ENCODE results near the gene HIRIP3. TPM values are rescaled to one million over a fixed set of nuclear protein-coding genes. Genes with fewer than 3 reads are reported as not detected.

Gene HIRIP3
- total RNA-seq, 1 experiment from 2014 or later = 25.3 TPM

DNA sequence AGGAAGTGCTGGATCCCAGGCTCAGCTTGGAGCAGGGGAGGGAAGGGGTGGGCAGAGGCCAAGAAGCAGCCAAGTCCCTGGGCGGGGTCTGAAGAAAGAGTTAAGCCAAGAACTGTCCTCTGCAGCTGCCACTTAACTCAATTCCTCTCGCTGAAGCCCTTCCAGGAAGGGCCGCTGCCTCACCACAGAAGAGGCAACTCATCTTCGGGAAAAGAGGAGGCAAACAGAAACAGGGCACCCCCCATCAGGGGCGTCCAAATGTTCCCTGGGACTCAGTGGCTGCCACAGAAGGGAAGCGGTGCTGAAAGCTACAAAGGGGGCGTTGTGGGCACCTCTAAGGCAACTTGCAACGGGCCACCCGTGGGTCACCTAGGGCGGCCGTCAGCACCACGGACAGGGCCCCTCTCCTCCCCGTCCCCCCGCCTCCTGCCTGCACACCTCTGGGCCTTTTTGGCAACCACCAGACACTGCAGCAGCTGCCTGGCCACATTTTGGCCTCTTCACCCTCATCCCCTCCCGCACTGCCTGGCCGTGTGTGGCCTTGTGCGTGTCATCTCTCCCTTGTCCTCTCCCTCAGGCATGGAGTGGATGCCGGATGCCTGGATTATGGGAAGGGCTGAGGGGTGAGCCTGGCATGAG is 33.1 kb upstream of the HIRIP3 start:
- H3K36me3 ChIP-seq (ENCODE audit: control insufficient read depth, insufficient read depth, low read length) = no peaks in the 10 kb centered on the region
- no peaks in the 10 kb centered on the region for H3K27me3 ChIP-seq (ENCODE audit: control insufficient read depth, insufficient read depth, low read length)
- ATAC-seq = no peak
- H3K4me3 ChIP-seq (ENCODE audit: low read depth in 2 of 2, low read length in 2 of 2) = no peak overlapping the region
- peaks cover 9% of the 10 kb centered on the region for H3K4me1 ChIP-seq (ENCODE audit: control insufficient read depth, insufficient read depth, low read length)
- in situ Hi-C loops (cut with HindIII; ENCODE audit: low pct_unique_long_range_greater_than_20kb, low sequenced_read_pairs) = no loop called here
- DNase-seq (ENCODE audit: low read depth, low spot score) = no peak
- H3K9me3 ChIP-seq (ENCODE audit: control insufficient read depth, insufficient read depth, low read depth, low read length) = no peaks in the 10 kb centered on the region
- CTCF ChIA-PET = no interaction called here
- TF ChIP-seq, protein P1, sequence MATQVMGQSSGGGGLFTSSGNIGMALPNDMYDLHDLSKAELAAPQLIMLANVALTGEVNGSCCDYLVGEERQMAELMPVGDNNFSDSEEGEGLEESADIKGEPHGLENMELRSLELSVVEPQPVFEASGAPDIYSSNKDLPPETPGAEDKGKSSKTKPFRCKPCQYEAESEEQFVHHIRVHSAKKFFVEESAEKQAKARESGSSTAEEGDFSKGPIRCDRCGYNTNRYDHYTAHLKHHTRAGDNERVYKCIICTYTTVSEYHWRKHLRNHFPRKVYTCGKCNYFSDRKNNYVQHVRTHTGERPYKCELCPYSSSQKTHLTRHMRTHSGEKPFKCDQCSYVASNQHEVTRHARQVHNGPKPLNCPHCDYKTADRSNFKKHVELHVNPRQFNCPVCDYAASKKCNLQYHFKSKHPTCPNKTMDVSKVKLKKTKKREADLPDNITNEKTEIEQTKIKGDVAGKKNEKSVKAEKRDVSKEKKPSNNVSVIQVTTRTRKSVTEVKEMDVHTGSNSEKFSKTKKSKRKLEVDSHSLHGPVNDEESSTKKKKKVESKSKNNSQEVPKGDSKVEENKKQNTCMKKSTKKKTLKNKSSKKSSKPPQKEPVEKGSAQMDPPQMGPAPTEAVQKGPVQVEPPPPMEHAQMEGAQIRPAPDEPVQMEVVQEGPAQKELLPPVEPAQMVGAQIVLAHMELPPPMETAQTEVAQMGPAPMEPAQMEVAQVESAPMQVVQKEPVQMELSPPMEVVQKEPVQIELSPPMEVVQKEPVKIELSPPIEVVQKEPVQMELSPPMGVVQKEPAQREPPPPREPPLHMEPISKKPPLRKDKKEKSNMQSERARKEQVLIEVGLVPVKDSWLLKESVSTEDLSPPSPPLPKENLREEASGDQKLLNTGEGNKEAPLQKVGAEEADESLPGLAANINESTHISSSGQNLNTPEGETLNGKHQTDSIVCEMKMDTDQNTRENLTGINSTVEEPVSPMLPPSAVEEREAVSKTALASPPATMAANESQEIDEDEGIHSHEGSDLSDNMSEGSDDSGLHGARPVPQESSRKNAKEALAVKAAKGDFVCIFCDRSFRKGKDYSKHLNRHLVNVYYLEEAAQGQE (IDR thresholded peaks at IDR 0.05; ENCODE audit: insufficient read depth in 1 of 2, low read depth in 2 of 2, low read length in 1 of 2) = peak; percentile 96
- no peak for TF ChIP-seq SIN3A (IDR thresholded peaks at IDR 0.05; ENCODE audit: borderline replicate concordance, insufficient read depth, low read depth, low read length)
- POLR2A ChIA-PET = no interaction called here
- intact Hi-C loops (cut with micrococcal nuclease; ENCODE audit: unreplicated experiment) = loop anchor here (5.0 to 10.0 kb wide), 2 partner anchors 114 to 336 kb away; no protein-coding TSS in a partner anchor
- no TSS peak for BruUV-seq (replicated peaks)
- H3K27ac ChIP-seq (ENCODE audit: low read length) = no peak overlapping the region

- intact Hi-C loops (cut with micrococcal nuclease; ENCODE audit: unreplicated experiment) = loop anchor here (5.0 to 10.0 kb wide), 2 partner anchors 113 to 336 kb away; no protein-coding TSS in a partner anchor
- POLR2A ChIA-PET = no interaction called here
- TF ChIP-seq TCF7L2 (IDR thresholded peaks at IDR 0.05; ENCODE audit: low read depth, low read length) = no peak
- TF ChIP-seq POLR2AphosphoS5 (IDR thresholded peaks at IDR 0.05; ENCODE audit: low read depth, low read length) = no peak
- TF ChIP-seq, protein P2, sequence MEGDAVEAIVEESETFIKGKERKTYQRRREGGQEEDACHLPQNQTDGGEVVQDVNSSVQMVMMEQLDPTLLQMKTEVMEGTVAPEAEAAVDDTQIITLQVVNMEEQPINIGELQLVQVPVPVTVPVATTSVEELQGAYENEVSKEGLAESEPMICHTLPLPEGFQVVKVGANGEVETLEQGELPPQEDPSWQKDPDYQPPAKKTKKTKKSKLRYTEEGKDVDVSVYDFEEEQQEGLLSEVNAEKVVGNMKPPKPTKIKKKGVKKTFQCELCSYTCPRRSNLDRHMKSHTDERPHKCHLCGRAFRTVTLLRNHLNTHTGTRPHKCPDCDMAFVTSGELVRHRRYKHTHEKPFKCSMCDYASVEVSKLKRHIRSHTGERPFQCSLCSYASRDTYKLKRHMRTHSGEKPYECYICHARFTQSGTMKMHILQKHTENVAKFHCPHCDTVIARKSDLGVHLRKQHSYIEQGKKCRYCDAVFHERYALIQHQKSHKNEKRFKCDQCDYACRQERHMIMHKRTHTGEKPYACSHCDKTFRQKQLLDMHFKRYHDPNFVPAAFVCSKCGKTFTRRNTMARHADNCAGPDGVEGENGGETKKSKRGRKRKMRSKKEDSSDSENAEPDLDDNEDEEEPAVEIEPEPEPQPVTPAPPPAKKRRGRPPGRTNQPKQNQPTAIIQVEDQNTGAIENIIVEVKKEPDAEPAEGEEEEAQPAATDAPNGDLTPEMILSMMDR (IDR thresholded peaks at IDR 0.05) = no peak
- TF ChIP-seq SIN3A (IDR thresholded peaks at IDR 0.05; ENCODE audit: borderline replicate concordance, insufficient read depth, low read depth, low read length) = no peak
- TF ChIP-seq, protein P1 (IDR thresholded peaks at IDR 0.05; ENCODE audit: insufficient read depth in 1 of 2, low read depth in 2 of 2, low read length in 1 of 2) = no peak
- no peak for DNase-seq (ENCODE audit: low read depth, low spot score)
- in situ Hi-C loops (cut with HindIII; ENCODE audit: low pct_unique_long_range_greater_than_20kb, low sequenced_read_pairs) = no loop called here
- peaks cover 9% of the 10 kb centered on the region for H3K4me1 ChIP-seq (ENCODE audit: control insufficient read depth, insufficient read depth, low read length)
- CTCF ChIA-PET = no interaction called here
- no peak overlapping the region for H3K27ac ChIP-seq (ENCODE audit: low read length)
- no peak overlapping the region for H3K4me3 ChIP-seq (ENCODE audit: low read depth in 2 of 2, low read length in 2 of 2)
- BruUV-seq (replicated peaks) = no TSS peak
- H3K9me3 ChIP-seq (ENCODE audit: control insufficient read depth, insufficient read depth, low read depth, low read length) = no peaks in the 10 kb centered on the region
- ATAC-seq = no peak
- H3K36me3 ChIP-seq (ENCODE audit: control insufficient read depth, insufficient read depth, low read length) = no peaks in the 10 kb centered on the region
- no peaks in the 10 kb centered on the region for H3K27me3 ChIP-seq (ENCODE audit: control insufficient read depth, insufficient read depth, low read length)
These were observed 32.4 kb upstream of the HIRIP3 start for GRCh38 chr16:30027588-30028437.

Measured in Panc1 (cell line).